GM12864 (cell line): Measurements from ENCODE around the gene TXLNG.
"Not testable (repeated sequence)": the region's sequence is repeated elsewhere in the genome, so short reads cannot be mapped to it uniquely, and the experiment has no call there.

Source experiments
- DNase-seq: peaks from one replicate; pipeline ENCODE4 v3.0.0-alpha.2; 2011; ENCODE audit warnings: low read depth
- H3K4me3 ChIP-seq: 2 replicates; pipeline ENCODE4 v1.5.1; 2011; ENCODE audit warnings: mild to moderate bottlenecking, low read depth, low read length, control low read depth
- CTCF ChIP-seq: IDR thresholded peaks from 2 replicates; pipeline ENCODE4 v1.5.1; 2011; ENCODE audit warnings: low read depth, mild to moderate bottlenecking, moderate library complexity, low read length, control low read depth, inconsistent platforms; ENCODE audit errors: missing control alignments

Gene TXLNG

DNA sequence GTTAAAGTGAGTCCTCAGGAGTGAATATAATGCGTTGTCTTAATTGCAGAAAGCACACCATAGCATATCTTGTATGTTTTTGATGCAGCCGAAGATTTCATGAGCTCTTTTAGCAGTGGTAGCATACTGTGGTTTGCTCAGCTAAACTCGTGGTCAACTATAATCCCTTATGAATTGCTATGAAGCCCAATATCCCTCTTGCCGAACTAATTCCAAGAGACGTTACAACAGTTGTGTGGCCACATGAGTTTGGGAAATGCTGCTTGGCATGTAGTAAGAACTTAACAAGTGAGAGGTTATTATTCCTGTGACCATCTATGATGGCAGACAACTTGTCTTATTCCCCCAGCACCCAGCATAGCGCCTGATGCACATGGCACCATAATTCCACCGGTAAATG is 36.1 kb upstream of the TXLNG start:
- no peak for TF ChIP-seq CTCF
- H3K4me3 ChIP-seq = no peak overlapping the region
- DNase-seq = no peak

DNA sequence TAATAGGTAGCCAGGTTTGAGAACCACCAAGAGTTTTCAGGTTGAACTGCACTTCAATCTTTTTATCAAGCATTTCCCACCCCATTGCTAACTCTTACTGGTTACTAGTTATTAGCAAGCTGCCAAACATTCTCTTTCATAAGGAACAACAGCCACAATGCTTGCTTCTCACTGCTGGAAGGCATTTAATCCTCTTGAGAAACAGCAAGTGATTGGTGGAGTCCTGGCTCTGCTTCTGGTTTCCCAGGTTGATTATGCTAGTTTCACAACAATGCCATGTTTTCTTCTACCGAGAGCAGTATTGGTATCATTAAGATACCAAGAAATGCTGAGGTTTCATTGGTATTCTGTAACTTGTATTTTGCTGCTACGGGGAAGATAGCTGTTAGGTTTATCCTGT is 32.2 kb upstream of the TXLNG start:
- DNase-seq = no peak

GRCh38 chrX:16756724-16757123 is 29.5 kb upstream of the TXLNG start:
- DNase-seq = no peak
- TF ChIP-seq CTCF = no peak
- no peak overlapping the region for H3K4me3 ChIP-seq

More for the DNA sequence above, 32.2 kb upstream of the TXLNG start:
- H3K4me3 ChIP-seq = no peak overlapping the region
- no peak for TF ChIP-seq CTCF

- not testable (repeated sequence) for DNase-seq, H3K4me3 ChIP-seq
Observed at GRCh38 chrX:16761500-16761899, 24.8 kb upstream of the TXLNG start.

DNA sequence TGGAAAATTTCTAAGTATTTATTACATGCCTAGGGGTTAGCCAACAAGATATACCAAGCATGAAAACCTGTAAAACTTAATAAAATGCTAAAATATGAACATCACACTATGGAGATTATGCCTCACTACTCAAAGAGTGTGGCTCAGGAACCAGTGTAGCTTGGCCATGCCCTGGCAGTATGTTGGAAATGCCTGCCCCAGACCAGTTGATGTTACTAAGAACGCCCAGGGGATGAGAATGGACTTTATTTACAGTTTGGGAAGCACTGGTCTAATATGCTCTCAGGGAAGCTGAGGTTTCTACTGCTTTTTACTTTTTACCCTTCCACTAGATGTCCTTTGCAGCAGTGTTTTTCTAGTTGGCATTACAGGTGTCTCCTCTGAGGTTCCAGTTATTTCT is 23.7 kb upstream of the TXLNG start:
- no peak for TF ChIP-seq CTCF
- no peak for DNase-seq
- no peak overlapping the region for H3K4me3 ChIP-seq

DNA sequence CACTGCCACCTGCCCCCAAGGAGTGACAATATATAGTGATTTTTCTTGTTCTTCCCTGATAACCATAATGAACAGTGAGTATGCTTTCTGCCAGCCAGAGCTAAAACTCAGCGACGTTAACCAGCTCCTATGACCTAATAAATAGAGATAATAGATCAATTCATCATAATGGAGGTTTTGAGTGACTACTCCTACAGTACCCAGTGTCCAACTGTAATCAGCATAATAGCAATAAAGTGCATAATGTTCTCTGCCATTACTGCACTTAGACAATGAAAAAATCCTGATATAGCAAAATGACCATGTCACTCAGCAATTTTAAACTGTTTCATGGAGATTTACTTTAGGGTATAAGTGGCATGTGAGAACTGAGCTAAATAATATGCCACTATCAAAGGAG is 20.7 kb upstream of the TXLNG start:
- H3K4me3 ChIP-seq = no peak overlapping the region
- no peak for DNase-seq
- TF ChIP-seq CTCF = no peak

- TF ChIP-seq CTCF = no peak
- no peak for DNase-seq
- H3K4me3 ChIP-seq = no peak overlapping the region
Observed at GRCh38 chrX:16770970-16771482, 15.2 kb upstream of the TXLNG start.
